ENCODE results near the gene MTCL1.
"Not testable (repeated sequence)": the region's sequence is repeated elsewhere in the genome, so short reads cannot be mapped to it uniquely, and the experiment has no call there.

The MTCL1 gene

GRCh38 chr18:8745355-8746014 lies 40.1 kb downstream of the MTCL1 start:
- no peak for DNase-seq

GRCh38 chr18:8747440-8747937 lies 42.1 kb downstream of the MTCL1 start:
- DNase-seq, result no peak

- no peak for DNase-seq
Observed at GRCh38 chr18:8749492-8749891, 44.1 kb downstream of the MTCL1 start.

- no peak for DNase-seq
Observed at GRCh38 chr18:8750954-8751415, 45.6 kb downstream of the MTCL1 start.

GRCh38 chr18:8751692-8752091 lies 46.3 kb downstream of the MTCL1 start:
- DNase-seq, result no peak

- DNase-seq, result no peak
Observed at GRCh38 chr18:8752329-8752728, 47.0 kb downstream of the MTCL1 start.

- no peak for DNase-seq
Observed at GRCh38 chr18:8754995-8755960, 49.9 kb downstream of the MTCL1 start.

- DNase-seq, result no peak
Observed at GRCh38 chr18:8756571-8756970, 51.2 kb downstream of the MTCL1 start.

GRCh38 chr18:8757396-8757997 lies 52.1 kb downstream of the MTCL1 start:
- DNase-seq, result no peak

- DNase-seq, result no peak
Observed at GRCh38 chr18:8758466-8758865, 53.1 kb downstream of the MTCL1 start.

- no peak for DNase-seq
Observed at GRCh38 chr18:8760984-8761383, 55.6 kb downstream of the MTCL1 start.

- DNase-seq, result not testable (repeated sequence)
Observed at GRCh38 chr18:8761535-8761934, 56.2 kb downstream of the MTCL1 start.

- DNase-seq, result no peak
Observed at GRCh38 chr18:8762968-8763367, 57.6 kb downstream of the MTCL1 start.

GRCh38 chr18:8763611-8764010 lies 58.3 kb downstream of the MTCL1 start:
- DNase-seq, result peak; percentile 74

GRCh38 chr18:8765783-8766463 lies 60.6 kb downstream of the MTCL1 start:
- DNase-seq, result peak; percentile 54

GRCh38 chr18:8766559-8767293 lies 61.4 kb downstream of the MTCL1 start:
- DNase-seq, result peak; percentile 85

- DNase-seq, result peak; percentile 85
Observed at GRCh38 chr18:8767340-8767739, 62.0 kb downstream of the MTCL1 start.

GRCh38 chr18:8769509-8770095 lies 64.2 kb downstream of the MTCL1 start:
- DNase-seq, result no peak

GRCh38 chr18:8770657-8771056 lies 65.3 kb downstream of the MTCL1 start:
- DNase-seq, result peak; percentile 23

- DNase-seq, result peak; percentile 100
Observed at GRCh38 chr18:8771930-8772329, 66.6 kb downstream of the MTCL1 start.

- DNase-seq, result peak; percentile 62
Observed at GRCh38 chr18:8773980-8774379, 68.6 kb downstream of the MTCL1 start.
